ENCODE measurements around the gene FAAP100. TPM values are rescaled to one million over a fixed set of nuclear protein-coding genes. Genes with fewer than 3 reads are reported as not detected.

The FAAP100 gene
- total RNA-seq, 1 donor from 2014 or later = 47.7 TPM

GRCh38 chr17:81492706-81493105 lies 59.4 kb downstream of the FAAP100 start:
- Mint-ChIP-seq H3K9me3 (ENCODE audit: low read depth) (no peaks in the 10 kb centered on the region), H3K27ac (peak overlapping the region; percentile 62), H3K4me1 (ENCODE audit: low read depth) (peaks cover 9% of the 10 kb centered on the region), H3K27me3 (peaks cover 45% of the 10 kb centered on the region), H3K36me3 (ENCODE audit: insufficient read depth) (no peaks in the 10 kb centered on the region), H3K4me3 (ENCODE audit: low read depth) (no peak overlapping the region)
- DNase-seq (ENCODE audit: low spot score, unreplicated experiment) = no peak
- TF ChIP-seq, protein P1, sequence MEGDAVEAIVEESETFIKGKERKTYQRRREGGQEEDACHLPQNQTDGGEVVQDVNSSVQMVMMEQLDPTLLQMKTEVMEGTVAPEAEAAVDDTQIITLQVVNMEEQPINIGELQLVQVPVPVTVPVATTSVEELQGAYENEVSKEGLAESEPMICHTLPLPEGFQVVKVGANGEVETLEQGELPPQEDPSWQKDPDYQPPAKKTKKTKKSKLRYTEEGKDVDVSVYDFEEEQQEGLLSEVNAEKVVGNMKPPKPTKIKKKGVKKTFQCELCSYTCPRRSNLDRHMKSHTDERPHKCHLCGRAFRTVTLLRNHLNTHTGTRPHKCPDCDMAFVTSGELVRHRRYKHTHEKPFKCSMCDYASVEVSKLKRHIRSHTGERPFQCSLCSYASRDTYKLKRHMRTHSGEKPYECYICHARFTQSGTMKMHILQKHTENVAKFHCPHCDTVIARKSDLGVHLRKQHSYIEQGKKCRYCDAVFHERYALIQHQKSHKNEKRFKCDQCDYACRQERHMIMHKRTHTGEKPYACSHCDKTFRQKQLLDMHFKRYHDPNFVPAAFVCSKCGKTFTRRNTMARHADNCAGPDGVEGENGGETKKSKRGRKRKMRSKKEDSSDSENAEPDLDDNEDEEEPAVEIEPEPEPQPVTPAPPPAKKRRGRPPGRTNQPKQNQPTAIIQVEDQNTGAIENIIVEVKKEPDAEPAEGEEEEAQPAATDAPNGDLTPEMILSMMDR (IDR thresholded peaks at IDR 0.05; ENCODE audit: unreplicated experiment) = no peak

DNA sequence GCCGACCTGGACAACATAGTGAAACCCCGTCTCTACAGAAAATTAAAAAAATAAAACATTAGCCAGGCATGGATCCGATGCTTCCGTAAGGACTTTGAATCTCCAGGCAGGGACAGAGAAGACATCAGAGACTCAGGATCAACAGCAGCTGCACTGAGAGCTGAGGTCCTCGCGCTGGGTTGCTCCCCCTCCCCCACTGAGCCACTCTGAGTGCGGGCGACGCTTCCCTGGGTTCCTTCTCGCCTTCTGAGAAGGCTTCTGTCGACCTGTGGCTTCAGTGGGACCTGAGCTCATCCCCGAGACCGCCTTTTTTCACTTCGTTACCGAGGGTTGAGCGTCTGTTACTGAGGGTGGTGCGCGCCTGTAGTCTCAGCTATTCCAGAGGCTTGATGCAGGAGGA lies 60.0 kb downstream of the FAAP100 start:
- Mint-ChIP-seq H3K4me3 (ENCODE audit: low read depth) (no peak overlapping the region), H3K36me3 (ENCODE audit: insufficient read depth) (no peaks in the 10 kb centered on the region), H3K27me3 (peaks cover 45% of the 10 kb centered on the region), H3K4me1 (ENCODE audit: low read depth) (peaks cover 9% of the 10 kb centered on the region), H3K9me3 (ENCODE audit: low read depth) (no peaks in the 10 kb centered on the region), H3K27ac (peak overlapping the region; percentile 62)
- DNase-seq (ENCODE audit: low spot score, unreplicated experiment) = no peak
- TF ChIP-seq, protein P1 (IDR thresholded peaks at IDR 0.05; ENCODE audit: unreplicated experiment) = no peak

GRCh38 chr17:81491761-81492160 lies 60.4 kb downstream of the FAAP100 start:
- Mint-ChIP-seq H3K36me3 (ENCODE audit: insufficient read depth) (no peaks in the 10 kb centered on the region), H3K4me3 (ENCODE audit: low read depth) (no peak overlapping the region), H3K4me1 (ENCODE audit: low read depth) (peaks cover 9% of the 10 kb centered on the region), H3K27ac (no peak overlapping the region), H3K9me3 (ENCODE audit: low read depth) (no peaks in the 10 kb centered on the region), H3K27me3 (peaks cover 45% of the 10 kb centered on the region)
- no peak for DNase-seq (ENCODE audit: low spot score, unreplicated experiment)
- TF ChIP-seq, protein P1 (IDR thresholded peaks at IDR 0.05; ENCODE audit: unreplicated experiment) = no peak

- Mint-ChIP-seq H3K9me3 (ENCODE audit: low read depth) (no peaks in the 10 kb centered on the region), H3K4me1 (ENCODE audit: low read depth) (peaks cover 9% of the 10 kb centered on the region), H3K27ac (no peak overlapping the region), H3K36me3 (ENCODE audit: insufficient read depth) (no peaks in the 10 kb centered on the region), H3K4me3 (ENCODE audit: low read depth) (no peak overlapping the region), H3K27me3 (peaks cover 48% of the 10 kb centered on the region)
- no peak for DNase-seq (ENCODE audit: low spot score, unreplicated experiment)
- TF ChIP-seq, protein P1 (IDR thresholded peaks at IDR 0.05; ENCODE audit: unreplicated experiment) = no peak
These were observed 61.0 kb downstream of the FAAP100 start for GRCh38 chr17:81491181-81491581.

GRCh38 chr17:81489998-81490992 lies 61.9 kb downstream of the FAAP100 start:
- Mint-ChIP-seq H3K36me3 (ENCODE audit: insufficient read depth) (no peaks in the 10 kb centered on the region), H3K4me1 (ENCODE audit: low read depth) (peaks cover 9% of the 10 kb centered on the region), H3K9me3 (ENCODE audit: low read depth) (no peaks in the 10 kb centered on the region), H3K4me3 (ENCODE audit: low read depth) (no peak overlapping the region), H3K27ac (no peak overlapping the region), H3K27me3 (peaks cover 49% of the 10 kb centered on the region)
- TF ChIP-seq, protein P1 (IDR thresholded peaks at IDR 0.05; ENCODE audit: unreplicated experiment) = no peak
- no peak for DNase-seq (ENCODE audit: low spot score, unreplicated experiment)

Other genes starting within 250 kb of the FAAP100 start
- gene BAHCC1, start 156.9 kb downstream of the FAAP100 start, total RNA-seq = 36.9 and 40.5 TPM in 2 replicates
- gene ACTG1, start 39.6 kb downstream of the FAAP100 start, total RNA-seq = 3,227 and 3,279 TPM in 2 replicates
- 4.8 and 5.3 TPM in 2 replicates for gene FSCN2, start 24.0 kb downstream of the FAAP100 start, total RNA-seq
- gene NPLOC4, start 84.8 kb upstream of the FAAP100 start, total RNA-seq = 93.8 and 102 TPM in 2 replicates
- gene TSPAN10, start 84.8 kb upstream of the FAAP100 start, total RNA-seq = 4.0 and 4.4 TPM in 2 replicates
- gene PDE6G, start 104.2 kb upstream of the FAAP100 start, total RNA-seq = 0.50 TPM in 1 of 2 replicates, not detected in the other
- gene OXLD1, start 114.3 kb upstream of the FAAP100 start, total RNA-seq = 18.6 and 23.6 TPM in 2 replicates
- 24.8 and 26.6 TPM in 2 replicates for gene CCDC137, start 114.4 kb upstream of the FAAP100 start, total RNA-seq
- 42.1 TPM in 2 replicates for gene ARL16, start 131.4 kb upstream of the FAAP100 start, total RNA-seq
- 127 and 141 TPM in 2 replicates for gene HGS, start 131.7 kb upstream of the FAAP100 start, total RNA-seq
- 63.6 and 63.9 TPM in 2 replicates for gene MRPL12, start 151.0 kb upstream of the FAAP100 start, total RNA-seq
- gene SLC25A10, start 159.9 kb upstream of the FAAP100 start, total RNA-seq = 36.9 and 40.9 TPM in 2 replicates

All from progenitor cell of endocrine pancreas (in vitro differentiated cells).